ENCODE measurements around the gene SF3B3.

SF3B3 gene

GRCh38 chr16:70550082-70550481 is 26.5 kb downstream of the SF3B3 start:
- no peak overlapping the region for H3K4me3 ChIP-seq (ENCODE audit: low read depth, low read length)
- TF ChIP-seq, protein P1, sequence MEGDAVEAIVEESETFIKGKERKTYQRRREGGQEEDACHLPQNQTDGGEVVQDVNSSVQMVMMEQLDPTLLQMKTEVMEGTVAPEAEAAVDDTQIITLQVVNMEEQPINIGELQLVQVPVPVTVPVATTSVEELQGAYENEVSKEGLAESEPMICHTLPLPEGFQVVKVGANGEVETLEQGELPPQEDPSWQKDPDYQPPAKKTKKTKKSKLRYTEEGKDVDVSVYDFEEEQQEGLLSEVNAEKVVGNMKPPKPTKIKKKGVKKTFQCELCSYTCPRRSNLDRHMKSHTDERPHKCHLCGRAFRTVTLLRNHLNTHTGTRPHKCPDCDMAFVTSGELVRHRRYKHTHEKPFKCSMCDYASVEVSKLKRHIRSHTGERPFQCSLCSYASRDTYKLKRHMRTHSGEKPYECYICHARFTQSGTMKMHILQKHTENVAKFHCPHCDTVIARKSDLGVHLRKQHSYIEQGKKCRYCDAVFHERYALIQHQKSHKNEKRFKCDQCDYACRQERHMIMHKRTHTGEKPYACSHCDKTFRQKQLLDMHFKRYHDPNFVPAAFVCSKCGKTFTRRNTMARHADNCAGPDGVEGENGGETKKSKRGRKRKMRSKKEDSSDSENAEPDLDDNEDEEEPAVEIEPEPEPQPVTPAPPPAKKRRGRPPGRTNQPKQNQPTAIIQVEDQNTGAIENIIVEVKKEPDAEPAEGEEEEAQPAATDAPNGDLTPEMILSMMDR (IDR thresholded peaks at IDR 0.05; ENCODE audit: low read depth, low read length, missing control alignments): no peak
- DNase-seq (ENCODE audit: low read depth): no peak

GRCh38 chr16:70551788-70552187 is 28.2 kb downstream of the SF3B3 start:
- no peak for DNase-seq (ENCODE audit: low read depth)
- no peak overlapping the region for H3K4me3 ChIP-seq (ENCODE audit: low read depth, low read length)
- TF ChIP-seq, protein P1 (IDR thresholded peaks at IDR 0.05; ENCODE audit: low read depth, low read length, missing control alignments): no peak

GRCh38 chr16:70552675-70553074 is 29.1 kb downstream of the SF3B3 start:
- DNase-seq (ENCODE audit: low read depth): no peak
- TF ChIP-seq, protein P1 (IDR thresholded peaks at IDR 0.05; ENCODE audit: low read depth, low read length, missing control alignments): no peak
- H3K4me3 ChIP-seq (ENCODE audit: low read depth, low read length): no peak overlapping the region

- DNase-seq (ENCODE audit: low read depth): no peak
- no peak overlapping the region for H3K4me3 ChIP-seq (ENCODE audit: low read depth, low read length)
- TF ChIP-seq, protein P1 (IDR thresholded peaks at IDR 0.05; ENCODE audit: low read depth, low read length, missing control alignments): no peak
These were observed 30.0 kb downstream of the SF3B3 start for GRCh38 chr16:70553645-70554044.

DNA sequence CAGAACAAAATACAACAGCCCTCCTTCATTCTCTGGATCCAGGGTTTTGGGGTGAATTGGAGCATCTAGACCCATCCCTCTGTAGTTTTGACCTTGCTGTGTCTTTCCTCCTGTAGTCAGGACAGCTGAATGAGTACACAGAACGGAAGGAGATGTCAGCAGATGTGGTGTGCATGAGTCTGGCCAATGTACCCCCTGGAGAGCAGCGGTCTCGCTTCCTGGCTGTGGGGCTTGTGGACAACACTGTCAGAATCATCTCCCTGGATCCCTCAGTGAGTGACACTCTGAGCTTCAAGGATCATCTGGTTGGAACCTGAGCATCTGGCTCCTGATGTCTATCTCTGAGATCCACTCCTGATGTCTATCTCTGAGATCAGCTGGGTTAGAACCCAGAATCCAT is 32.4 kb downstream of the SF3B3 start:
- no peak overlapping the region for H3K4me3 ChIP-seq (ENCODE audit: low read depth, low read length)
- TF ChIP-seq, protein P1 (IDR thresholded peaks at IDR 0.05; ENCODE audit: low read depth, low read length, missing control alignments): no peak
- DNase-seq (ENCODE audit: low read depth): no peak

- TF ChIP-seq, protein P1 (IDR thresholded peaks at IDR 0.05; ENCODE audit: low read depth, low read length, missing control alignments): no peak
- DNase-seq (ENCODE audit: low read depth): no peak
- H3K4me3 ChIP-seq (ENCODE audit: low read depth, low read length): no peak overlapping the region
These were observed 38.0 kb downstream of the SF3B3 start for GRCh38 chr16:70561623-70562022.

- TF ChIP-seq, protein P1 (IDR thresholded peaks at IDR 0.05; ENCODE audit: low read depth, low read length, missing control alignments): no peak
- DNase-seq (ENCODE audit: low read depth): no peak
- no peak overlapping the region for H3K4me3 ChIP-seq (ENCODE audit: low read depth, low read length)
These were observed 40.0 kb downstream of the SF3B3 start for GRCh38 chr16:70563636-70564035.
